CMK (cell line): ENCODE data around the gene ANKRD44.

Source experiments
- DNase-seq: peaks from one replicate; pipeline ENCODE4 v3.0.0-alpha.2; 2010; ENCODE audit warnings: low read depth

The ANKRD44 gene

DNA sequence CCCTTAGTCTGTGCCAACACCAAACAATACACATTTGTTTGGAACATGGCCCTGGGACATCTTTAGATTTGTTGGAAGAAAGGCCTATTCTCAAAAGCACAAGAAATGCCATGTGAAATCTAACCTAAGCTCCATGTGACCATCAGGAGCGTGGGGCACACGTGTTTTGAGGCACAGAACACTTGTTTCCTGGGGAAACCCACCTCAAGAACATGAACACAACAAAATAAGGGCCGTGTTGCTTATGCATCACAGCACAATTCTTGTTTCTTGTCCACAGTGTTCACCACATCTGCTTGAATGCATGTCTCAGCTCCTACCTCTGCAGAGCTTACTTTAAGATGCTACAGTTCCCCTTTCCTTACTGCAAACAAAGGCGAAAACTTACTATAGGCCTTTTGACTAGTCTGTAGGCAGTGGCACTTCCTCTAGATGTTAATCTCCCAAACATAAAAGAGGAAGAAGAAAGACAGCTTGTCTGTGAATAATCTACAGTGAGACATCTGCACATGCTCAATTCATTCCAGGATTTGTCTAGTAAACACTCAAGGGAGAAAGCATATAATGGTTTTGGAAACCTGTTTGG is 165.0 kb downstream of the ANKRD44 start:
- peak; percentile 29 for DNase-seq

DNA sequence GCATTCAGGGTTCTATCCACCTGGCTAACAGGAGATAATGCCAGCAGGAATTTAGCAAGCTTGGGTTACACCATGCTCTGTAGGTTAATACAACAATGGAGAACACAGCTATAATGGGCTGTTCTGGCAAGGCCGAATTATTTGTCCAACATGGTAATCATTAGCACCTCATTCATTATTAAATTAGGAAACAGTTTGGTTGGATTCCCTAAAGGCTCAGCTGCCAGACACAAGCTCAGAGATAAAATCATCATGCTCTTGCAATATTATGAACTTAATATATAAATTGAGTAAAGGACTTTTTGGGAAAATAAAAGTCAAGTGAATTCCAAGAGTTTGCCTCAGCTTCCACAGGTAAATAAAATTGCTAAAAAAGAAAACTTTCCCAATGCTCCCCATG is 166.4 kb downstream of the ANKRD44 start:
- no peak for DNase-seq

- DNase-seq = no peak
These were observed 168.7 kb downstream of the ANKRD44 start for GRCh38 chr2:197141702-197142473.

DNA sequence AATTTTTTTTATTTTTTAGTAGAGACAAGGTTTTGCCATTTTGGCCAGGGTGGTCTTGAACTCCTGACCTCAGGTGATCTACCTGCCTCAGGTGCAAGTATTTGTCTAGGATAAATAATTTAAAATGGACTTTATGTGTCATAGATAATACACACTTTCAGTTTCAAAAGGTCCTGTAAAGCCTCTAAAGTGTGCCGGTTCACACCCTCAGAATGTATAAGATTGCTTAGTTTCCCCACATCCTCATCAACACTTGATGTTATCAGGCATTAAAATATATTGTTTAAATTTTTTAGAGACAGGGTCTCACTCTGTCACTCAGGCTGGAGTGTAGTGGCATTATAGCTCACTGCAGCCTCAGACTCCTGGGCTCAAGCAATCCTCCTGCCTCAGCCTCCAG is 170.5 kb downstream of the ANKRD44 start:
- no peak for DNase-seq

DNA sequence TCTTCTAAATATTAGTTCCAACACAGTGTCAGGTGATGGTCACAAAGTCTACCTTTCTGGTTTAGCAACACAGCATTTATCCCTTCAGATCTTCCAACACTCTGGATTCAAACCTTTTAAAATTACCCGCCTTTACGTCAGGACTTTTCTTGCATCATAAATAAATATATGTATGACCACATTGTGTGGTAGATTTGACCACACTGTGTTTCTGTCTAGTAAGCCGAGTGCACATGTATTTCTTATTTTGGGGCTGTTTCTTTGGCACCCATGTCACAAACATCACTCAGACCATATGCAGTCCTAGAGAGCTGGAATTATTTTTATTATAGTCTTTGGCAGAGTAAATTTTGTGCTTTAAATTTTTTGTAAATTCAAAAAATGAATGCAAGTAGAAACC is 172.1 kb downstream of the ANKRD44 start:
- no peak for DNase-seq

DNA sequence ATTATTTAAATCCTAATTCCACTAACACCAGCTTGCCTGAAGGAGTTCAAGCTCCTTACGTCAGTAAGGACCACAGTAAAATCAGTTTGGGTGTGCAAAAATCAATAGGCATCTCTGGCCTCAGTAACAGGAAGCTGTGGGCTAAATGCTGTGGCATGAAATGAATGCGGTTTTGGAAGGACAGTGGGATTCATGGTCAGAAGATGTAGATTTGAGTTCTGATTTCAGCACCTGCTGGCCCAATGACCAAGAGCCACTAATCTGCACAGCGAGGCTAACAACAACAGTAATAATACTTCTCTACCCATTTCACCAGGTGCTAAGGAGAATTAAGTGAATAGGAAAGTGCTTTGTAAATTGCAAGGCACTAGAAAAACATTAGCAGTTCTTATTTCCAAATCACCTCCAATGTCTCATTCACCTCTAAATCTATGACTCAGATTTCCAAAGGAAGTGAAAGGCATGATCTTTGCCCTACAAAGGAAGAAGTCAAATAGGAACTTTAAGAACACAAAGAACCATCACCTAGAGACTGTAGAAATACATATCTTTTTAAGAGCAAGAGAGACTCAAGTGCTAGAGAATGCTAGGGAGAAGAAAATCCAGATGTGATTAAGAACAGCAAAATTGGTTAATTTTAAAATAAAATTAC is 172.6 kb downstream of the ANKRD44 start:
- no peak for DNase-seq

- DNase-seq = no peak
These were observed 173.3 kb downstream of the ANKRD44 start for GRCh38 chr2:197137231-197137630.

- no peak for DNase-seq
These were observed 174.1 kb downstream of the ANKRD44 start for GRCh38 chr2:197136452-197136851.

GRCh38 chr2:197135806-197136205 is 174.8 kb downstream of the ANKRD44 start:
- no peak for DNase-seq

- DNase-seq = no peak
These were observed 176.4 kb downstream of the ANKRD44 start for GRCh38 chr2:197134206-197134605.

DNA sequence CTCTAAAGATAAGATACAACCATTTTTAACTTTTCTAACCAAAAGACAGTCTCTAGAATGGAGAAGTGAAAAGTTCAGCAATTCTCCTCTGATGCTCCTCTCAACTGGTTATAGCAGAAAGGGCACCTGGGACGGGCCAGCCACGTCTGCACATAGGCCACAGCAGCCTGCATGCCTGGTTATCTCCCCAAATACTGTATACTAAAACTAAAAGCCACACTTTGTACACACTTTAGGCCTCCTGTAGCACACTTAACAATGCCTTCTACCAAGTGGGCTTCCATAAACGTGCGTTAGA is 179.1 kb downstream of the ANKRD44 start:
- no peak for DNase-seq

DNA sequence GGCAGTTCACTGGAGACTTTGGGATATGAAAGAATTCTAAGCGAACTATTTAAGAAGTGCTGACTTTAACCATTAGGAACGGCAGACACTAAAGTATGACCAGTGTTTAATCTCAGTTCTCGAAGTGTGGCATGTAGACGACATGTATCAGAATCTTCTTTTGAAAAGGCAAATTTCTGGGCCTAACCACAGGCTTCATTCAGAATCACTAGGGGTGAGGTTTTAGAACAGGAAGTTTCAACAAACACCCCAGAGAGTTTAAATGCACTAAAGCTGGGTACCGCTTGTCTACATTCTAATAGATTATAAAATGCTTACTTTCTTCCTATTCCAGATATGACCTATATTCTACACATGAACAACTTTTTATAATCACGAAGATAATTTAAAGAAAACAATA is 180.3 kb downstream of the ANKRD44 start:
- no peak for DNase-seq

- no peak for DNase-seq
These were observed 181.7 kb downstream of the ANKRD44 start for GRCh38 chr2:197128897-197129296.

DNA sequence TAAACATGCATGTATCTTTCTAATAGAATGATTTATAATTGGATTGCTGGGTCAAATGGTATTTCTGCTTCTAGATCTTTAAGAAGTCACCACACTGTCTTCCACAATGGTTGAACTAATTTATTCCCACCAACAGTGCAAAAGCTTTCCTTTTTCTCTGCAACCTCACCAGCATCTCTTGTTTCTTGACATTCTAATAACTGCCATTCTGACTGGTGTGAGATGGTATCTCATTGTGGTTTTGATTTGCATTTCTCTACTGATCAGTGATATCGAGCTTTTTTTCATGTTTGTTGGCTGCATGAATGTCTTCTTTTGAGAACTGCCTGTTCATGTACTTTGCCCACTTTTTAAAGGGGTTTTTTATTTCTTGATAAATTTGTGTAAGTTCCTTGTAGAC is 182.5 kb downstream of the ANKRD44 start:
- no peak for DNase-seq

GRCh38 chr2:197126630-197127352 is 183.8 kb downstream of the ANKRD44 start:
- no peak for DNase-seq

GRCh38 chr2:197124639-197125390 is 185.8 kb downstream of the ANKRD44 start:
- DNase-seq = no peak

- DNase-seq = no peak
These were observed 187.8 kb downstream of the ANKRD44 start for GRCh38 chr2:197122821-197123220.

DNA sequence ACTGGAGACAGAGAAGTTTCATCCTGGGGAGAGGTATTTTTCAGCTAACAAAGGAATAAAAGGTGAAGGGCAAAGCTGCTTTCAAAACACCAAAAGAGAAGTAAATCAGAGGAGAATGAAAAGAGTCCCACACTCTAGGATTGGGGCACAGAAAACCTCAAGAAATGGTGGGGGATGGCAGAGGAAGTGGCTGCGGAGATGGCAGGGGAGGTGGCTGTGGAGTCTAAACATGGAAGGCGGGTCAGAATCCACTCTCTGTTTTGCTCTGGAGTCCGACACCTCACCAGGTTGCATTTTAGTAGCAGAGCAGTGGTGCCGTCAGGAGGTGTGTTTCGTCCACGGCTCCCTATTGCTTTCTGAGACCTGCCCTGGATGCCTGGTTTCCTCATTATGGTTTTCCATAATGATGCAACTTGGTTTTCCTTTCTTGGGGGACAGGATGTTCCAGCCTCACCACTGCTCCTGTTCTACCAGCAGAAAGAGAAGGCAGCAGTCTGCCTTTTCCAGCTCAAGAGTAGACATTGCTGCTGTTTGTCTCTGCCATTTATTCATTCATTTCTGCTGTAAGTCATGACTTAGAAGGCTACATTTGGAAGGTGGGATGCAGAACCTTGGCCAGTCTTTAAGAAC is 188.7 kb downstream of the ANKRD44 start:
- no peak for DNase-seq

DNA sequence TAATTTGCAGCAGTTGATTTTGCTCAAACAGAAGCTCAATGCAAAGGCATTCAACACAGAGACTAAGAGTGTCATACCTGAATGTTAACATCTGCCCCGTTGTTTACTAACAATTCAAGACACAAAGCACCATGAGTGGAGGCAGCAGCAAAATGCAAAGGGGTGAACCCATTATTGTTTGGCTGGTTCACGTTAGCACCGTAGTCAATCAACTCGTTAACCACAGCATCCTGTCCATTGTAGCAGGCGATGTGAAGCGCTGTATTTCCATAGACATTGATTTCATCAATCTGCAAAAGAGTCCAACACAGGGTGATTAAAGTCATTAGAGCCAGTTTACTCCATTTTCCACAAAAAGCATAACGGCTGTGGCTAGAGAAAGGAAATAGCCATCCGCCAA is 189.3 kb downstream of the ANKRD44 start:
- DNase-seq = no peak

DNA sequence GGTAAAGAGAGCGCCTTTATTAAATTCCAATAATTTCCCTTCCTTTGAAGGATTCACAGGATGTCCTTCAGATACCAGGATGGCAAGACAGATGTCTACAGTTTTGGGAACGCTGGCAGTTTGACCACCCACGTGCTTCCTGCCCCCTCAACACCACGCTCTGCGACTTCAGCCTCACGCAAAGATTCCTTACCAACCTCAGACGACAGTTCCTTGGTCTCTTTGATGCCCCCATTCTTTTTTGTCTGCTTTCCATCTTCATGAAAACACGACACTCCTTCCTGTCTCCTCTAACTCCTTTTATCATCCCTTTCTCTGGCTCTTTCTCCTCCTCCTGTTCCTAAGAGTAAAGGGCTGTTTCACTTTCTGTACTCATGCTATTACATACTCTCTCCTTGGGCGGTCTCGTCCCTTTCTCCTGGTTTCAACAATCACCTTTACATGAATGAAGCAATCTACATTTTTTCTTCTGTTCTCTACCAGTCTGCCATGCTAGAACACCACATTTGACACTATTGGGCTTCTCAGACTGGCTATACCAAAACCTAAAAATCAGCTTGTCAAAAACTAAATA is 194.2 kb downstream of the ANKRD44 start:
- no peak for DNase-seq

GRCh38 chr2:197115325-197115724 is 195.3 kb downstream of the ANKRD44 start:
- DNase-seq = no peak
